Vagina (tissue), 2 donors: ENCODE results near the gene WDR38. TPM values are rescaled to one million over a fixed set of nuclear protein-coding genes. Genes with fewer than 3 reads are reported as not detected.

Experiments
- DNase-seq, 2 donors: peaks; one replicate each; pipeline ENCODE4 v3.0.0-alpha.2; 2017; ENCODE audit errors: extremely low spot score in 2 of 2
- H3K27ac ChIP-seq: fragments of 200-600 bp; sonication (generic); one replicate; pipeline ENCODE4 v1.5.1; 2019
- H3K27me3 ChIP-seq: fragments of 200-600 bp; sonication (generic); one replicate; pipeline ENCODE4 v1.5.1; 2019
- H3K36me3 ChIP-seq, 2 donors: fragments of 200-600 bp; sonication (generic); one replicate each; pipeline ENCODE4 v1.5.1; 2017 to 2019
- H3K4me1 ChIP-seq: fragments of 200-600 bp; sonication (generic); one replicate; pipeline ENCODE4 v1.5.1; 2019
- H3K4me3 ChIP-seq, 2 donors: fragments of 200-600 bp; sonication (generic); 1 replicate in 1 of 2; 2 replicates in 1 of 2; pipeline ENCODE4 v1.5.1; 2016 to 2019
- H3K9me3 ChIP-seq: fragments of 200-600 bp; sonication (generic); one replicate; pipeline ENCODE4 v1.5.1; 2019
- CTCF ChIP-seq, 3 experiments: fragments of 450-650 bp in 2 of 3; fragments of 200-600 bp in 1 of 3; sonication (generic) in 1 of 3; IDR thresholded peaks; one replicate each; pipeline ENCODE4 v1.5.1; 2017 to 2019; ENCODE audit warnings: antibody characterized with exemption in 3 of 3, mild to moderate bottlenecking in 2 of 3, moderate library complexity in 2 of 3
- POLR2A ChIP-seq, 2 donors: fragments of 450-650 bp; IDR thresholded peaks; one replicate each; pipeline ENCODE4 v1.6.1; 2017; ENCODE audit warnings: antibody characterized with exemption in 2 of 2, mild to moderate bottlenecking in 2 of 2, moderate library complexity in 2 of 2
- POLR2AphosphoS5 ChIP-seq, 2 donors: sonication (generic); formaldehyde crosslinking; IDR thresholded peaks; one replicate each; pipeline ENCODE4 v1.9.0; 2017; ENCODE audit warnings: antibody characterized with exemption in 2 of 2, mild to moderate bottlenecking in 2 of 2, low read depth in 1 of 2; ENCODE audit not compliant: insufficient read depth in 1 of 2
- intact Hi-C: fragments of 100-400 bp; cut with DNase I; formaldehyde crosslinking; loops from one replicate; pipeline ENCODE4 v1.15.1; 2023
- total RNA-seq: library from RNA; depleted of rRNA; stranded (reverse); fragments of >200 nt; gene quantifications from one replicate; pipeline ENCODE4 v1.2.3, GENCODE V29; 2016

Gene WDR38
- not detected for total RNA-seq

- no peaks in the 10 kb centered on the region for H3K27me3 ChIP-seq
- intact Hi-C loops, result loop anchor here (2.0 kb wide), 1 partner anchor 80 kb away; no protein-coding TSS in a partner anchor
- peaks cover 0 to 14% of the 10 kb centered on the region in 2 donors for H3K36me3 ChIP-seq
- peak in 1 of 2 donors; percentile 90 for DNase-seq
- TF ChIP-seq POLR2AphosphoS5 (IDR thresholded peaks at IDR 0.05; ENCODE audit: insufficient read depth in 1 of 2, low read depth in 1 of 2), result peak in 1 of 2 donors; percentile 34
- TF ChIP-seq CTCF (IDR thresholded peaks at IDR 0.05), result peak; percentile 95 to 100 (median 99)
- TF ChIP-seq POLR2A (IDR thresholded peaks at IDR 0.05), result no peak
- H3K4me1 ChIP-seq, result peaks cover 20% of the 10 kb centered on the region
- peak within 1 kb of the TSS; percentile 68 for H3K27ac ChIP-seq
- peak within 1 kb of the TSS; percentile 44 to 47 for H3K4me3 ChIP-seq
- H3K9me3 ChIP-seq, result no peaks in the 10 kb centered on the region
Measured at GRCh38 chr9:124852829-124853531, at the start of gene WDR38. Gene WDR38, plus strand, starts transcription at chr9:124853460. Its CDS starts 72 bp downstream, at chr9:124853532.

- Histone ChIP-seq H3K27me3 (no peaks in the 10 kb centered on the region), H3K36me3 (no peaks in the 10 kb centered on the region), H3K27ac (no peak overlapping the region), H3K9me3 (no peaks in the 10 kb centered on the region), H3K4me1 (peaks cover 24% of the 10 kb centered on the region), H3K4me3 (no peak overlapping the region)
- TF ChIP-seq POLR2A (IDR thresholded peaks at IDR 0.05), result no peak
- TF ChIP-seq CTCF (IDR thresholded peaks at IDR 0.05), result no peak
- no peak for TF ChIP-seq POLR2AphosphoS5 (IDR thresholded peaks at IDR 0.05; ENCODE audit: insufficient read depth in 1 of 2, low read depth in 1 of 2)
- intact Hi-C loops, result no loop called here
- no peak for DNase-seq
Measured at GRCh38 chr9:124803911-124804310, 49.3 kb upstream of the WDR38 start.

GRCh38 chr9:124805186-124805585, 48.1 kb upstream of the WDR38 start:
- no peaks in the 10 kb centered on the region for H3K9me3 ChIP-seq
- TF ChIP-seq POLR2A (IDR thresholded peaks at IDR 0.05) (no peak), POLR2AphosphoS5 (IDR thresholded peaks at IDR 0.05; ENCODE audit: insufficient read depth in 1 of 2, low read depth in 1 of 2) (no peak), CTCF (IDR thresholded peaks at IDR 0.05) (no peak)
- H3K36me3 ChIP-seq, result no peaks in the 10 kb centered on the region
- intact Hi-C loops, result no loop called here
- DNase-seq, result no peak
- no peak overlapping the region for H3K4me3 ChIP-seq
- H3K27ac ChIP-seq, result no peak overlapping the region
- peaks cover 12% of the 10 kb centered on the region for H3K4me1 ChIP-seq
- H3K27me3 ChIP-seq, result no peaks in the 10 kb centered on the region

GRCh38 chr9:124808246-124808956, 44.9 kb upstream of the WDR38 start:
- Histone ChIP-seq H3K27ac (no peak overlapping the region), H3K4me1 (peaks cover 33% of the 10 kb centered on the region), H3K4me3 (no peak overlapping the region), H3K27me3 (no peaks in the 10 kb centered on the region), H3K9me3 (no peaks in the 10 kb centered on the region), H3K36me3 (no peaks in the 10 kb centered on the region)
- no peak for DNase-seq
- intact Hi-C loops, result no loop called here
- TF ChIP-seq CTCF (IDR thresholded peaks at IDR 0.05), result no peak
- no peak for TF ChIP-seq POLR2A (IDR thresholded peaks at IDR 0.05)
- TF ChIP-seq POLR2AphosphoS5 (IDR thresholded peaks at IDR 0.05; ENCODE audit: insufficient read depth in 1 of 2, low read depth in 1 of 2), result no peak

GRCh38 chr9:124809211-124809610, 44.0 kb upstream of the WDR38 start:
- Histone ChIP-seq H3K27me3 (no peaks in the 10 kb centered on the region), H3K4me3 (no peak overlapping the region), H3K36me3 (no peaks in the 10 kb centered on the region), H3K4me1 (peaks cover 41% of the 10 kb centered on the region), H3K27ac (no peak overlapping the region), H3K9me3 (no peaks in the 10 kb centered on the region)
- no peak for DNase-seq
- TF ChIP-seq POLR2A (IDR thresholded peaks at IDR 0.05) (no peak), CTCF (IDR thresholded peaks at IDR 0.05) (no peak), POLR2AphosphoS5 (IDR thresholded peaks at IDR 0.05; ENCODE audit: insufficient read depth in 1 of 2, low read depth in 1 of 2) (no peak)
- intact Hi-C loops, result no loop called here
